Measurements from ENCODE around the gene NAALADL2. TPM values are rescaled to one million over a fixed set of nuclear protein-coding genes. Genes with fewer than 3 reads are reported as not detected.

The NAALADL2 gene
- total RNA-seq, 1 donor from 2014 or later: 12.5 TPM

DNA sequence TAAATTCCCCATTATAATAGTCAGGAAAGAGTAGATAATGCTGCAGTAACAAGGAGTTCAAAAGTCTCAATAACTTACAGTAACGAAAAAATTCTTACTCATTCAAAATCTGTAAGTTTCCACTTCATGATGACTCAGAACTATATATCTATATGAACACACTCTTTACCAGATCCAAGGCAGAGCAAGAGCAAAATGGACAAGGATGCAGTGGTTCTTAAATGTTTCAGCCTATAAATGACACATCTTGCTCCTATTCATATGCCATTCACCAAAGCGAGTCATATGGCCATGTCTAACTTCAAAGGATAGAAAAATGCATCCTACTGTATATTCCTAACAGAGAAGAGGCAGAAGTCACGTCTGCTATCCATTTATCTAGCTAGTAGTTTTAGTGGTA is 787.7 kb downstream of the NAALADL2 start:
- Histone ChIP-seq H3K27me3 (no peaks in the 10 kb centered on the region), H3K4me3 (no peak overlapping the region), H3K27ac (no peak overlapping the region), H3K36me3 (no peaks in the 10 kb centered on the region), H3K9me3 (no peaks in the 10 kb centered on the region), H3K4me1 (no peaks in the 10 kb centered on the region)
- TF ChIP-seq, protein P1, sequence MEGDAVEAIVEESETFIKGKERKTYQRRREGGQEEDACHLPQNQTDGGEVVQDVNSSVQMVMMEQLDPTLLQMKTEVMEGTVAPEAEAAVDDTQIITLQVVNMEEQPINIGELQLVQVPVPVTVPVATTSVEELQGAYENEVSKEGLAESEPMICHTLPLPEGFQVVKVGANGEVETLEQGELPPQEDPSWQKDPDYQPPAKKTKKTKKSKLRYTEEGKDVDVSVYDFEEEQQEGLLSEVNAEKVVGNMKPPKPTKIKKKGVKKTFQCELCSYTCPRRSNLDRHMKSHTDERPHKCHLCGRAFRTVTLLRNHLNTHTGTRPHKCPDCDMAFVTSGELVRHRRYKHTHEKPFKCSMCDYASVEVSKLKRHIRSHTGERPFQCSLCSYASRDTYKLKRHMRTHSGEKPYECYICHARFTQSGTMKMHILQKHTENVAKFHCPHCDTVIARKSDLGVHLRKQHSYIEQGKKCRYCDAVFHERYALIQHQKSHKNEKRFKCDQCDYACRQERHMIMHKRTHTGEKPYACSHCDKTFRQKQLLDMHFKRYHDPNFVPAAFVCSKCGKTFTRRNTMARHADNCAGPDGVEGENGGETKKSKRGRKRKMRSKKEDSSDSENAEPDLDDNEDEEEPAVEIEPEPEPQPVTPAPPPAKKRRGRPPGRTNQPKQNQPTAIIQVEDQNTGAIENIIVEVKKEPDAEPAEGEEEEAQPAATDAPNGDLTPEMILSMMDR (IDR thresholded peaks at IDR 0.05): no peak
- TF ChIP-seq POLR2A (IDR thresholded peaks at IDR 0.05) (no peak), POLR2AphosphoS5 (IDR thresholded peaks at IDR 0.05; ENCODE audit: insufficient read depth in 1 of 2, low read depth in 1 of 2) (no peak)
- no peak for DNase-seq (ENCODE audit: extremely low spot score in 2 of 2)
- intact Hi-C loops (cut with DNase I): no loop called here

DNA sequence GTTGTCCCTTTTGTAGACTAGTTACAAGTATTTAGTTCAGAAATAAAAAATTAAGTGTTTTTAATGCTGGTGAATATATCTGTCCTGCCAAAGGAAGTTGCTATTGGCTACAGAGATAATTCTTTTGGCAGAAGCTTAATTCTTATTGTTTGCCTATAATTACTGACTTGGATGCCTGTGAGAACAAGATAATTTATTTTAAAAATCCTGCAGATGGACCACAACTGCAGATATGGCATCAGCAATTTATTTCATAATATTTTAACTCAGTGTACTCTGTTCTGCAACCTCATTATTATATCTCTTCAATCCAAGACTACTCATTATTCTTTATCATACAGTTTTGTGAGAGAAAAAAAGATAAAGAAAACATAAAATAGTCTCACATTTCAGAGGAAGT is 789.8 kb downstream of the NAALADL2 start:
- intact Hi-C loops (cut with DNase I): no loop called here
- TF ChIP-seq, protein P1 (IDR thresholded peaks at IDR 0.05): no peak
- TF ChIP-seq POLR2A (IDR thresholded peaks at IDR 0.05): no peak
- TF ChIP-seq POLR2AphosphoS5 (IDR thresholded peaks at IDR 0.05; ENCODE audit: insufficient read depth in 1 of 2, low read depth in 1 of 2): no peak

DNA sequence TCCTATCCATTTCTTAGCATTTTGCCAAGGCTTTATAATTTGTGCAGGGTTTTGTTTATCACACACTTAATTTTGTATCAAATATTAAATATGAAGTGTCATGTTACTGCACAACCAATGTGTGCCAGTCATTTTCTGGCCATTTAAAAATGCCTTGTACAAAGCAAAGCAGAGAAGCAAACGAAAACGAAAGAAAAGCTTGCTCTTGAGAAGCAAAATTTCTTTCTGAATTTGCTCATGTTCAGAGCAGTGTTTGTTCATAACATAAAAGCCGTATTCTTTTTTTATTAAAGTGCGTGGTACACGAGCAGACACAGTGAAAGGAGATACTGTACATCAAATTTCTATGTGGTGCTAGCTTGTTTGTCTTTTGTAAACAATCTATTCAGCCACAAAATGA is 792.6 kb downstream of the NAALADL2 start:
- Histone ChIP-seq H3K27ac (no peak overlapping the region), H3K4me1 (no peaks in the 10 kb centered on the region), H3K36me3 (no peaks in the 10 kb centered on the region), H3K27me3 (no peaks in the 10 kb centered on the region), H3K9me3 (no peaks in the 10 kb centered on the region), H3K4me3 (no peak overlapping the region)
- intact Hi-C loops (cut with DNase I): no loop called here
- TF ChIP-seq POLR2AphosphoS5 (IDR thresholded peaks at IDR 0.05; ENCODE audit: insufficient read depth in 1 of 2, low read depth in 1 of 2) (no peak), POLR2A (IDR thresholded peaks at IDR 0.05) (no peak)
- TF ChIP-seq, protein P1 (IDR thresholded peaks at IDR 0.05): no peak
- no peak for DNase-seq (ENCODE audit: extremely low spot score in 2 of 2)

More for the DNA sequence above, 789.8 kb downstream of the NAALADL2 start:
- Histone ChIP-seq H3K4me3 (no peak overlapping the region), H3K36me3 (no peaks in the 10 kb centered on the region), H3K27me3 (no peaks in the 10 kb centered on the region), H3K9me3 (no peaks in the 10 kb centered on the region), H3K27ac (no peak overlapping the region), H3K4me1 (no peaks in the 10 kb centered on the region)
- DNase-seq (ENCODE audit: extremely low spot score in 2 of 2): no peak

DNA sequence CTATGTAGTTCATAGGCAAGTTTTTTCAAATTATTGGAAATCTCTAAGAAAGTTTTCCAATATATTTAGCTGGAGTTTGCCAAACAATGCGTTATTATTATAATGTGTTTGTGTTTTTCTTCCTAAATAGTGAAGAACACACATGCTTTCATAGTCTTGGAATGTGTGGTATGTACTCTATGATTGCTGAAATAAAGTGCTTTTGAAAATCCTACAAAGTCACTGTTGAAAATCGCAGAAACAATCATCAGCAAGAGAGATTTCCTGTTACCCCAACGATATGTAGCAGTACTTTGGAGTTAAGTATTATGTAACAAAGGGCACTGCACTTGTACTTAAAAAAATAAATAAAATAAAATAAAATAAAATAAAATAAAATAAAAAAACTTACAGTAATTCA is 796.2 kb downstream of the NAALADL2 start:
- no peak for DNase-seq (ENCODE audit: extremely low spot score in 2 of 2)
- Histone ChIP-seq H3K9me3 (no peaks in the 10 kb centered on the region), H3K27me3 (no peaks in the 10 kb centered on the region), H3K4me3 (no peak overlapping the region), H3K36me3 (no peaks in the 10 kb centered on the region), H3K4me1 (no peaks in the 10 kb centered on the region), H3K27ac (no peak overlapping the region)
- TF ChIP-seq, protein P1 (IDR thresholded peaks at IDR 0.05): no peak
- intact Hi-C loops (cut with DNase I): no loop called here

DNA sequence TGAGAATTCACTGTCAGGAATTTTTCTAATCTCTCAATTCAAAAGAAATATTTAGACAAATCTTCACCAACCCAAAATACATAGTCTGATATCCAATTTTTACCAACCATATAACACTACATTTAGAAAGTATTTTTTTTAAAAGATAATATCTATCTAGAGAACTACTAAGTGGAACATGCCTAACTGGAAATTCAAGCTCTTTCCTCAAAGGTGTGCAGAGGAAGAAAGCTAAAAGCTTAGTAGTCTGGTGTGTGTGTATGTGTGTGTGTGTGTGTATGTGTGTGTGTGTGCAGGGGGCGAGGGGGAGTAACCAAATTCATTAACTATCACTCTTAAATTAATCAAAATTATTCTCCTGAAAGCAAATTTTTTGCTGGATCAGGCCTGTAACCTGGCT is 797.3 kb downstream of the NAALADL2 start:
- TF ChIP-seq, protein P1 (IDR thresholded peaks at IDR 0.05): no peak
- no peak for TF ChIP-seq POLR2AphosphoS5 (IDR thresholded peaks at IDR 0.05; ENCODE audit: insufficient read depth in 1 of 2, low read depth in 1 of 2)
- TF ChIP-seq POLR2A (IDR thresholded peaks at IDR 0.05): no peak
- no peaks in the 10 kb centered on the region for H3K4me1 ChIP-seq
- H3K27me3 ChIP-seq: no peaks in the 10 kb centered on the region
- no peak for DNase-seq (ENCODE audit: extremely low spot score in 2 of 2)
- no peak overlapping the region for H3K27ac ChIP-seq
- H3K4me3 ChIP-seq: no peak overlapping the region
- H3K9me3 ChIP-seq: no peaks in the 10 kb centered on the region
- intact Hi-C loops (cut with DNase I): no loop called here
- no peaks in the 10 kb centered on the region for H3K36me3 ChIP-seq

Data from vagina (tissue), 2 donors.